ENCODE measurements around the gene SPEM3.

SPEM3 gene

DNA sequence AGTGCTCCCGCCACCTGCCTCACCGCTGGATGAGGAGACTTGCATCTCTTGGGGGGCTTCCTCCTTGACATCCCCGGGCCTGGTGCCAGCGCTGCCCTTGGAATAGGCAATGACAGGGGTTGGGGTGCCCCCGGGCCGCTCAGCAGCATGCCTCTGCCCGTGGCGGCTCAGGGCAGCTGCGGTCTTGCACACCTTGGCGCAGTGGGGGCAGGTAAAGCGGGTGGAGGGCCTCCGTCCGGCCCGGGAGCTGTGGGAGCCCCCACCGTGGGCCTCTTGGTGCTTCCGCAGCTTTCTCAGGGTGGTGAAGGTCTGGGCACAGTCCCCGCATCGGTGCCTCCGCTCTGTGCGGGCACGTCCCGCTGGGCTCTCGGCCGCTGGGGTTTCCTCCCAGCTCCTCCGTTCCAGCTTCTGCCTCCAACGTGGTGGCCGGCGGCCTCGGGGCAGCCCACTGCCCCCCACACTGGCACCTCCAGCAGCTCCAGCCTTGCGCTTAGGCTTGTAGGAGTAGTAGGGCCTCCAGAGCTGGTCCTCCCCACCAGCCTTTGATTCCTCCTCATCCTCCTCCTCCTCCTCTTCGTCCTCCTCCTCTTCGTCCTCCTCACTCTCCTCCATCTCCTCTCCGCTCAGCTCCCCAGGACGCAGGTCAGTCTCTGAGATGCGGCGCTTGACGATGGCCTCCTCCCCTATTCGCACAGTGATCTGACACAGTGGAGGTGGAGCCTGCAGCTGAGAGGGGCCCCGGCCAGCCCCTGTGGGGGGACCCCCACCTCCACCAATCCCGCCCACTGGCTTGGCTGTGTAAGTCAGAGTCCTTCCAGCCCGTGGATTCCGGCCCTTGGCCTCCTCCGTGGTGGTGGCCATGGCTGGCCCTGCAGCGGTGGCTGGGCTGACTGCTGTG, 34.1 kb downstream of the SPEM3 start:
- DNase-seq (ENCODE audit: low spot score), result no peak
- in situ Hi-C loops (cut with MboI; ENCODE audit: low pct_unique_long_range_greater_than_20kb, low sequenced_read_pairs, unreplicated experiment), result no loop called here
- TF ChIP-seq CTCF (IDR thresholded peaks at IDR 0.05; ENCODE audit: extremely low read depth, insufficient read depth, missing control alignments), result no peak

- no peak for TF ChIP-seq CTCF (IDR thresholded peaks at IDR 0.05; ENCODE audit: extremely low read depth, insufficient read depth, missing control alignments)
- DNase-seq (ENCODE audit: low spot score), result no peak
- in situ Hi-C loops (cut with MboI; ENCODE audit: low pct_unique_long_range_greater_than_20kb, low sequenced_read_pairs, unreplicated experiment), result no loop called here
Observed at GRCh38 chr17:7463372-7463846, 34.8 kb downstream of the SPEM3 start.

DNA sequence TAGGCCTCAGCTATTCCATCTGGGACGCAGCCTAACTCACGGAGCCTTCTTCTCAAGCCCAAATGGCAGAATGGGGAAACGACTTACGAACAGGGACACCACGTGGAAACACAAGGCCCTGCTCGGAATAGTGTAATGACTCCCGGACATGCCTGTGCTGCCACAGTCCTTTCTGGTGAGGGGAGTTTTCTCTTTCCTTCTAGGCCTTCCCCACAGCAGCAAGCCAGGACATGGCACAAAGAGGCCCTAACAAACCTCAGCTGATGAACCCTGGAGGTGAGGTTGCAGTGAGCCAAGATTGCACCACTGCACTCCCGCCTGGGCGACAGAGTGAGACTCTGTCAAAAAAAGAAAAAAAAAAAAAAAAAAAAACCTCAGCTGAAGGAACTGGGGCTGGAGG, 35.4 kb downstream of the SPEM3 start:
- in situ Hi-C loops (cut with MboI; ENCODE audit: low pct_unique_long_range_greater_than_20kb, low sequenced_read_pairs, unreplicated experiment), result no loop called here
- no peak for DNase-seq (ENCODE audit: low spot score)
- TF ChIP-seq CTCF (IDR thresholded peaks at IDR 0.05; ENCODE audit: extremely low read depth, insufficient read depth, missing control alignments), result no peak

DNA sequence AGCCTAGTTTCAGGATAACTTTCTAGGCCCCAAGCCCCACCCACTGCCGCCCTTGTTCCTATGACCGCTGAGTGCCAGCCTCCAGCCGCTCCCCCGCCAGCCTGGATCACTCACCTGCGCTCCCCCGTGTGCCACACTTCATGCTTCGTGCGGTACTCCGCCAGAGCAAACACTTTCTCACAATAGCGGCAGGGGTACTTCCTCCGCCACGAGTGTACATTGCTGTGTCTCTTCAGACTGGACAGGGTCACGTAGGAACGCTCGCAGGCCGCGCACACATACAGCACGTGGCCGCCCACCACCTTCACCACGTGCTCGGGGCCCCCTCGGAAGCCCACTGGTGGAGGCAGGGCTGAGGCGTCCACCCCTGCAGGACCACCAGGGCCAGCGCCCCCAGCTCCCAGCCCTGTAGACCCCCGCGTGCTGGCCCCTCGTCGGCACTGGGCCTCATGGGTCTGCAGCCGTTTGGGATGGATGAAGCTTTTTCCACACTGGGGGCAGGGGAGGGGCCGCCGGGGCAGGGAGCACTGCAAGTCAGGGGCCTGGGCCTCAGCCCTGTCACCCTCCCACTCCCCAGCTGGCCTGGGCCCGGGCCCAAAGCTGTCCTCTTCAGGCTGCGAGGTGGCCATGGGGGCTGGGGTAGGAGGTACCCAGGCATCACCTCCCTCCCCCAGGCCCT, 37.1 kb downstream of the SPEM3 start:
- TF ChIP-seq CTCF (IDR thresholded peaks at IDR 0.05; ENCODE audit: extremely low read depth, insufficient read depth, missing control alignments), result no peak
- in situ Hi-C loops (cut with MboI; ENCODE audit: low pct_unique_long_range_greater_than_20kb, low sequenced_read_pairs, unreplicated experiment), result no loop called here
- no peak for DNase-seq (ENCODE audit: low spot score)

GRCh38 chr17:7466318-7466638, 37.6 kb downstream of the SPEM3 start:
- in situ Hi-C loops (cut with MboI; ENCODE audit: low pct_unique_long_range_greater_than_20kb, low sequenced_read_pairs, unreplicated experiment), result no loop called here
- no peak for DNase-seq (ENCODE audit: low spot score)
- TF ChIP-seq CTCF (IDR thresholded peaks at IDR 0.05; ENCODE audit: extremely low read depth, insufficient read depth, missing control alignments), result no peak

GRCh38 chr17:7466639-7467341, 38.1 kb downstream of the SPEM3 start:
- in situ Hi-C loops (cut with MboI; ENCODE audit: low pct_unique_long_range_greater_than_20kb, low sequenced_read_pairs, unreplicated experiment), result no loop called here
- TF ChIP-seq CTCF (IDR thresholded peaks at IDR 0.05; ENCODE audit: extremely low read depth, insufficient read depth, missing control alignments), result no peak
- no peak for DNase-seq (ENCODE audit: low spot score)
